AG09309 (cell line): ENCODE measurements around the gene AP1S3.

Experiments
- DNase-seq: peaks from one replicate; pipeline ENCODE4 v3.0.0-alpha.2; 2010; ENCODE audit warnings: low read depth
- H3K4me3 ChIP-seq: 2 replicates; pipeline ENCODE4 v1.5.1; 2011; ENCODE audit warnings: mild to moderate bottlenecking, low read depth, low read length, moderate library complexity; ENCODE audit not compliant: control insufficient read depth
- TF ChIP-seq, protein P1 (sequence below): IDR thresholded peaks from 2 replicates; pipeline ENCODE4 v1.5.1; 2011; ENCODE audit warnings: mild to moderate bottlenecking, low read depth, low read length, inconsistent platforms; ENCODE audit not compliant: insufficient read depth, control insufficient read depth; ENCODE audit errors: missing control alignments

The AP1S3 gene

DNA sequence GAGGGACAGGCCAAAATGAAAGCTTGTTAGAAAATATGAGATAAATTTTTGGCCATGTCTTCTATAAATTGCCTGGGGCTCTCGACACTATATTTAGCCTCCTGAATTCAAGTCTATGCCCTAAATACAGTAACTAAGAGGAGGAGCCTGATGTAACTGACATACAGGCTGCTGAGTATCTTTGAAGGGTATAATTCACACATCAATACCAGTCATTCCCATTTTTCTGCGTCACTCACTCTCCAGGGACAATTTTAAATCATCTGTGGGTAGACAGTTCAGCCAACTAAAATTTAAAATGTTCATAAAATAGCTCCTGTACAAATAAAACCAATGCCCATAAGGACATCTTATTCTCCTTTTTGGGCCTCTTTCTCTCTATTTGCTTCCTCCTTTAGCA lies 105.9 kb downstream of the AP1S3 start:
- no peak for DNase-seq
- TF ChIP-seq, protein P1, sequence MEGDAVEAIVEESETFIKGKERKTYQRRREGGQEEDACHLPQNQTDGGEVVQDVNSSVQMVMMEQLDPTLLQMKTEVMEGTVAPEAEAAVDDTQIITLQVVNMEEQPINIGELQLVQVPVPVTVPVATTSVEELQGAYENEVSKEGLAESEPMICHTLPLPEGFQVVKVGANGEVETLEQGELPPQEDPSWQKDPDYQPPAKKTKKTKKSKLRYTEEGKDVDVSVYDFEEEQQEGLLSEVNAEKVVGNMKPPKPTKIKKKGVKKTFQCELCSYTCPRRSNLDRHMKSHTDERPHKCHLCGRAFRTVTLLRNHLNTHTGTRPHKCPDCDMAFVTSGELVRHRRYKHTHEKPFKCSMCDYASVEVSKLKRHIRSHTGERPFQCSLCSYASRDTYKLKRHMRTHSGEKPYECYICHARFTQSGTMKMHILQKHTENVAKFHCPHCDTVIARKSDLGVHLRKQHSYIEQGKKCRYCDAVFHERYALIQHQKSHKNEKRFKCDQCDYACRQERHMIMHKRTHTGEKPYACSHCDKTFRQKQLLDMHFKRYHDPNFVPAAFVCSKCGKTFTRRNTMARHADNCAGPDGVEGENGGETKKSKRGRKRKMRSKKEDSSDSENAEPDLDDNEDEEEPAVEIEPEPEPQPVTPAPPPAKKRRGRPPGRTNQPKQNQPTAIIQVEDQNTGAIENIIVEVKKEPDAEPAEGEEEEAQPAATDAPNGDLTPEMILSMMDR: no peak
- H3K4me3 ChIP-seq: no peak overlapping the region

DNA sequence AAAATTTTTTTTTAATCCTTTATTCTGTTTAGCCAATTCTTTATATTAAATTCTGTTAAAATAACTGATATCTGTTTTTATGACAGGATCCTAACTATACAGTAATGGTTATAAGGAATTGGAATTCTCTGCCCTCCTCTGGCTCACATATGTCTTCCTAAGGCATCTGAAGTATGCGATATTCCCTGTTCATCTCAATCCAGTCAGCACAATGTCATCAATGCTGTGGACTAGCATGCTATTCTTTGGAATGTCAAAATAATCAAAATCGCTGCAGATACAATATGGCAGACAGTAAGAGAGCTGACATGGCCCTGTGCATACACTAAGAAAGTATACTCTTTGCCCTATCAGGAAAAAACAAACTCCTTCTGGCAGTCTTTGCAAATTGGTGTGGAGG lies 107.6 kb downstream of the AP1S3 start:
- TF ChIP-seq, protein P1: no peak
- H3K4me3 ChIP-seq: no peak overlapping the region
- no peak for DNase-seq

DNA sequence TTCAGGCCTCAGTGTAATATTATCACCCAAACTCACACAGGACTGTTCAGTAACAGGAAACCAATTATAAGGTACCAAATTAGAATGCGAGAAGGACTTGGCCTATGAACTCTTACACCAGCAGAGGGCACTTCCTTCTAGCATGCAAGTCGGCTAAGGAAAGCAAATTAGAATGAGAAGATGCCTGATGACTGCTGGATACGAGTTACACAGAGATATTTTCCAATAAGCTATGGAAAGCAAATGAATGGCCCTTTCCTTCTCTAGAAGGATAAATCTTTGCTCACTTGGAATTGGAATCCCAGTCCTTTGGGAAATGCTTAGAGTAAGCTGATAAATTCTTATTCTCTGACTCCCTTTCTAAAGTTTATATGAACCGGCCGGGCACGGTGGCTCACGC lies 109.8 kb downstream of the AP1S3 start:
- no peak overlapping the region for H3K4me3 ChIP-seq
- TF ChIP-seq, protein P1: peak; percentile 61
- DNase-seq: peak; percentile 11

DNA sequence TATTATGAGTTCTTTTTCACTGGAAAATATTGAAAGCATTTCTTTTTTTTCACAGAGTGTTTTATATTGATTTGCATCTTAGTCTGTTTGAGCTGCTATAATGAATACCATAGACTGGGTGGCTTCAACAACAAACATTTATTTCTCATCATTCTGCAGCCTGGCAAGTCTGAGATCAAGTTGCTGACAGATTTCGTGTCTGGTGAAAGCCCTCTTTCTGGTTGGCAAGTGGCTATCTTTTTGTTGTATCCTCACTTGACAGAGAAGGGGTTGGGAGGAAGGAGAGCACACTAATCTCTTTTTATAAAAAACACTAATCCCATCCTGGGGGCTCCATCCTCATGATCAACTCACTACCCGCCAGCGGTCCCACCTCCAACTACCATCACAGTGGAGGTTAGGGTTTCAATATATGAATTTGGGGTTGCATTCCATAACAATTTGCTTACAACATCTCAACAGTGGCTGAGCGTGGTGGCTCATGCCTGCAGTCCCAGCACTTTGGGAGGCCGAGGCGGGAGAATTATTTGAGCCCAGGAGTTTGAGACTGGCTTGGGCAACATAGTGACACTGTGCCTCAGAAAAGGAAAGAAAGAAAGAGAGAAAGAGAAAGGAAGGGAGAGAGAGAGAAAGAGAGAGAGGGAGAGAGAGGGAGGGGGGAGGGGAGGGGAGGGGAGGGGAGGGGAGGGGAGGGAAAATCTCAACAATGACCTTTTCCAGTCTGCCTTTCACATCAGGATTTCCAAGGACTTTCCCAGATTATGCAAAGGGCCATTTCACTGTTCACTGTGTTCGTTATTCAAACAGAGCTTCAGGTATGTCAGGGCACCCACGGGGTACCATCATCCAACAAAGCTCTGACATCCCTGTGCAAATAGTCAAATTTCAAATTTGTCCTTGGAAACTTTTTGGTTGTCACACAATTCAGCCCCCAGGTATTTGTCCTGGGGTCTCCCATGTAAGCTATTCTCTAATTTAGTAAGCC lies 111.1 kb downstream of the AP1S3 start:
- H3K4me3 ChIP-seq: no peak overlapping the region
- TF ChIP-seq, protein P1: no peak
- no peak for DNase-seq

DNA sequence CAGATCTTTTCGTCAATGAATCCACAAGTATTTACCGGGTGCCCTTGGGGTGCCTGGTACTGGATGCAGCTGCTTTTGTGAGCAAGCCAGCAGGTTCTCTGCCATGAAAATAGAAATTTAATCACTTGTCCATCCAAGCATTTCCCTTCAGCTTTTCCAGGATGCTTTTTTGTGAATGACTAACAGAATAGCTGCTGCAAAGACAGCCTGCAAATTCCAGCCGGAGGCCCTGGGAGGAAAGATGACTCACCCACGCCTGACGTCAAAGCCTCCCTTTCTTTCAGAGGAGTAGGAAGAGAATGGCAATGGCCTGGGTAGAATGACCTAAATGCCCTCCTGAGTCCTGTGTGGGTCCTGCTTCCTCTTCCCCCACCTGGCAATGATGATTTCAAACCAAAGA lies 111.9 kb downstream of the AP1S3 start:
- DNase-seq: peak; percentile 86
- TF ChIP-seq, protein P1: no peak

DNA sequence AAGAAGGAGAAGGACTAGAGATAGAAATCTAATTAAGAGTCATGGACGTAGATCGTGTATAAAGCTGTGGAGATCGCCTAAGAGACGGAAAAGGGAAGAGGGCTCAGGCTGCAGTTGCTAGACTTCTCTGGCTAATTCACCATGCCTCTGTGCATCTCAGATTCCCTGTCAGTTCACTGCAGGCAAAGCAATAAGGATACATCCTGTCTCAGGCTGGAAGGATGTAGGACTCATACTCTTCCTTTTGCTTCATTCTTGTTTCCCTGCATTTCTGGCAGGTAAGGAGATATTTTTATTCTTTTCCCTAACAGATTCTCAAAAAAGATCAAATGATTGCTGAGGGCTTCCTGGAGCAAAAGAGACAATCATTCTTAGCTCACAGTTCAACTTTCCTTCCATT lies 112.5 kb downstream of the AP1S3 start:
- DNase-seq: no peak
- TF ChIP-seq, protein P1: no peak
- no peak overlapping the region for H3K4me3 ChIP-seq

More for the DNA sequence above, 111.9 kb downstream of the AP1S3 start:
- no peak overlapping the region for H3K4me3 ChIP-seq
